NCI-H2227 treated with DMSO at 0.1 percent for 48 hours (cell line): ENCODE measurements around the gene LRCH1.

Experiments
- DNase-seq: peaks from one replicate; lab custom pipeline; 2025; lab: John Stamatoyannopoulos, UW

The LRCH1 gene

DNA sequence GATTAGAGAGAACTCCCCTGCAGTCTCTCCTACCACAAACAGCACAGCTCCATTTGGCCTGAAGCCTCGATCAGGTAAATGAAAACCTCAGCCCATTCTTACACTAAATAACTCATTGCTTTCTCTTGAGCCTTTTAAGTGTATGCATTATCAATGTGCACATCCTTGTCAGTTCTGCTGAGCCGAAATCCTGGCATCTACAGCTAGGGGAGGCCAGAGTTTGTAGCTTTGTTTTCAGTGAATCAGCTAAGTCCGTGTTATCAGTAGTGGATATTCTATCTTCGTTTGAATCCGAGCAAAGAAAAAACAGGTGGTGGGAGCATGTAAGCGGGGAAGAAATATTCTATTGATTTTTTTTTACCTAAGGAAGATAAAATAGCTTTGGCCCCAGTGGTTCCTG, 159.6 kb downstream of the LRCH1 start:
- DNase-seq: no peak

DNA sequence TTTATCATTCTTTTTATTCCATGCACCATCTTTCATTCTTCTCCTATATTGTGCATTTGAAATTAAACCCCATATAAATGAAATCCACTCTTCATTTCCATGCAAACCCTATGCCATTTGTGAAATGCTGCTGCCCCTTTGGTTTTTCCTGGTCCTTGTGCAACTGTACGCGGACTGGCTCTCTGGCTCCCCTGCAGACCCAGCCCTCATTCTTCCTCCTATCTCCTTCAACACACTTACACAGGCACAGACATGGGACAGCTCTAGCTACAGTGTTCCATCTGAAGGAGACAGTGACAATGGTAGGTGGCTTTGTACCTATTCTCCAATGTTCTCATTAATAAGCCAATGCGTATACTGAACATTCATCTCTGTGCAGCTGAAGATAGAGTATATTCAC, 162.4 kb downstream of the LRCH1 start:
- DNase-seq: no peak

DNA sequence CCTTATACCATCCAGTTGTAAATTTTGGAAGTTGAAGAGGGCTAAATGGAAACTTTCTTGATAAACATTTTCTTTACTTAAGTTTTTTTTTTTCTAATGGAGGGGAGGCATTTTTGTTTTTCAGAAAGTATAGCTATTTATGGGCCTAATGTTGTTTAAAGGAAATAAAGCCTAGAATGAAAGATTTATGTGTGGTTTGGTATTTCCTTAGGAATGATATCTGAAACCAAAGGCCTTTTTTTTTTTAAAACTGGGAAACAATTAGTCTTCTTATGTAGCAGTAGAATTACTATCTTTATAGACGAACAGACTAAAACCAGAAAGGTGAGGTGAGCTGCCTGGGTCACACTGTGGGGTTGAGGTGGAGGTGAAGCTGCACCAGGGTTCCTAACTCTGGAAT, 163.9 kb downstream of the LRCH1 start:
- no peak for DNase-seq

DNA sequence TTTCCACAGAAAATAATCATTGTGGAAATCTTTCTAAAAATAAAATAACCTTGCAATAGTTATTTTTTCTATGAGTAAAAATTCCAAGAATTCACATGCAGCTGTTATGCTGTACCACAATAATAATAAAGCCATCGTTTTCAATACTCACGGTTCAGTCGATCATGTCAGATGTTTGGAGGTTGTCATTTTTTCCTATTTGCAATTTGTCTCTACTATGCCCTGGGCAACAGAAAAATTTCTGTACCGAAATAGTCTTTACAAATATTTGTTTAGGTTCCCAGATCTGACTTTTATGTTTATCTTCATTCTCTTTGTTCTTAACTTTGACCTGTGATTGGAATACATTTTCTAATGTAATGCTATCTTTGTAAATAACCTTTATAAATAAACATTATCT, 164.3 kb downstream of the LRCH1 start:
- DNase-seq: no peak

DNA sequence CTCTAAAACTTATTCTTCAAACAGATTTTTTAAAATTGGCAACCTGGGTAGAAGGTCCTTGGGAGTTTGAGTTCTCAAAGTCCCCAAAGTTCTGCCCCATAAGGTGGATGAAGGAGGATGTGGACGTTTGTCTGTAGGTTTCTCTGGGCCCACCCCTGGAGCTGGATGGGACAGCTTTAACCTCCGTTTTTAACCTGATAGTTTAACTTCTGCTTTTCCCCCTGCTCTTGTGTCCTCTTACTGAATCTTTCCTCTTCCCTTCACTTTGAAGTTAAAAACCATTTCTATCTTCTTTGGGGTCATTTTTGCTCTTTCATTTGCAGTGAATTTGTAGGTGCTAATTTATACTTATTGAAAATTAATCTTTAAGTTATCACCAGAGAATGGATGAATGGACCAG, 164.9 kb downstream of the LRCH1 start:
- no peak for DNase-seq

DNA sequence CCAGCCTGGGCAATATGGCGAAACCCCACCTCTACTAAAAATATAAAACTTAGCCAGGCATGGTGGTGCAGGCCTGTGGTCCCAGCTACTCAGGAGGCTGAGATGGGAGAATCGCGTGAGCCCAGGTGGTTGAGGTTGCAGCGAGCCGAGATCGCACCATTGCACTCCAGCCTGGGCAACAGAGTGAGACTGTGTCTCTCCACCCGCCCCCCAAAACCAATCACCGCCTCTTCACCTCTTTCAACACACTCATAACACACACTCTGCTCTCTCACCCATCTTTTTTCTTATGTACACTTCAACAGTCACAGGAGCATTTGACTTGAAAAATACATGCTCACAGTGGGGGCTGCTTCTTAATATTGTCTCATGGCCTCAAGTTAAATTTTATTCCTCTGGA, 167.2 kb downstream of the LRCH1 start:
- no peak for DNase-seq

DNA sequence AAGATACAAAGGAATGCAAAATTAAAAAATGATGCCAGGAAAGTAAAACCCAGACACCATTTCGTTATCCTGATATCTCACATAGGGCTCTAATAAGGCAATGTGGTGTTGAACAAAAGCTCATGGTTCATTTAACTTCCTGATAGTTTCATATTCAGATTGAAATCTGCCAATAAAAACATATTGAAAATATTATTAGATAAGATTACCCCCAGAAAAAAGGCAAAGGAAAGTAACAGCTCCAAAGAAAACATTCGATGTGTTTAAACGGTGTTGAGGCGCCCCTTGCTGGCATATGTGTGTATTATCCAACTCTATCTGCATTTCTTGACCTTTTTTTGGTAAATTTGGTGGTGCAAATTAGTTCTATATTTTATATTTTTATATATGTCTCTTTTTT, 168.1 kb downstream of the LRCH1 start:
- DNase-seq: no peak

DNA sequence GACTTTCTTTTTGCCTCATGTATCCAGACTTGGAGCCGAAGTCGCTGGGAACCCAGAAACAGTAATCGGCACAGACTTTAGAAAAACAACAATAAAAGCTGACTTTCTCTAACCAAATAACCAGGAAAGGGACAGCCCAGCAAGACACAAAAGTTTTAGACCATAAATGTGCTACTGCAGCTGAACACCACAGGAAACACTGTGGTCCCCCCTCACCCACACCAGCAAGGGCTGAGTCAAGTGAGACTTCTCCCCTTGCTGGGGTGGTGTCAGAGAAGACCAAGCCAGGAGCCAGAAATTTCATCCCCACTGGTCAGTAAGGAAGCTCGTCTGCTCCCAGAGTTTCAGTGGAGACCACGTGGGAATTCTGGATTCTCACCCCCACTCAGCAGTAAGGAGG, 173.4 kb downstream of the LRCH1 start:
- no peak for DNase-seq

DNA sequence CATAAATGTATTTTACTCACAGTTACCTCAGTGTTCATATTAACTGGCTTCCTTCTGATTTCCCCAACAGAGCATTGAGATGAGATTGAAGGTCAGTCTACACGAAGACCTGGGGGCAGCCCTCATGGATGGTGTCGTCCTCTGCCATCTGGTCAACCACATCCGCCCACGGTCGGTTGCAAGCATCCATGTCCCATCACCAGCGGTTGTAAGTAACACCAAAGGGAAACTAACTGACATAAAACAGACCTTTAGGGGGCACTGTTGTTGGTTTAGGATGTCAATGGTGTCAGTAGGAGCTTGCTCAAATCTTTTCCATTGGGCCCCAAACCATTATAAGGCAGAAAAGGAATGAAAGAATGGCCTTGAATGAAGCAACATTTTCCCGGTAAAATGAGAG, 175.8 kb downstream of the LRCH1 start:
- no peak for DNase-seq

DNA sequence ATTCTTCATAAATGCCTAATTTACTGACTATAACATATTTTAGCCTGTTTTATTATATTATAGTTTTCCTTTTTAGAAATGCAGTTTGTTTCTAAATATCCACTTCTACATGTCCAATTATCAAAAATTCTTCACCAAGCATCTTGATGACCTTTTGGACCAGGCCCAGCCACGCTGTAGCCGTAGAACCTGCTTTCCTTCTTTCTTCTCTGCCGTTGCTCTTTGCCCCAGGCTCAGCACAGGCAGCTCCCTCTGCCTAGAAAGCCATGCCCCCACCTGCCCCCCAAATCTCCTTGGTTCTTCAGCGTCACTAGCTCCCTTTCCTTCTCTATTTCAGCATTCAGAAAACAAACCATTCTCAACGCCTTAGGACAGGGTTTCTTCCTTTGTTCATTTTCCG, 178.6 kb downstream of the LRCH1 start:
- no peak for DNase-seq

DNA sequence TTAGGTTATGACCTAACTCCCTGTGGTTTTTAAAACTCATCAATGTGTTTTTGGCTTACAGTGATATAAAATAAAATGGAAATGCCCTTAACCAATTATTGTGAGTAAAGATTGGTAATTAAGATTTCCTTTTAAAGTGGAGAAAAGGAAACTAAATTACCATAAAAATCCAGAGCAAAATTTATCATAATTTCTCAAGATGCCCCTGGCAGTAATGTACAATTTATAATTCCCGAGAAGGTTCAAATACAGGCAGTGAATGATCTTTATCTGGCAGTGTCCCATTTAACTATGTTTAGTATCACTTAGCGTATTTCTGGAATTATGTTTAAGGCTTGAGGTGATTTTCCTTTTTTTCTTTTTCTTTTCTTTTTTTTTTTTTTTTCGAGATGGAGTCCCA, 182.5 kb downstream of the LRCH1 start:
- no peak for DNase-seq

DNA sequence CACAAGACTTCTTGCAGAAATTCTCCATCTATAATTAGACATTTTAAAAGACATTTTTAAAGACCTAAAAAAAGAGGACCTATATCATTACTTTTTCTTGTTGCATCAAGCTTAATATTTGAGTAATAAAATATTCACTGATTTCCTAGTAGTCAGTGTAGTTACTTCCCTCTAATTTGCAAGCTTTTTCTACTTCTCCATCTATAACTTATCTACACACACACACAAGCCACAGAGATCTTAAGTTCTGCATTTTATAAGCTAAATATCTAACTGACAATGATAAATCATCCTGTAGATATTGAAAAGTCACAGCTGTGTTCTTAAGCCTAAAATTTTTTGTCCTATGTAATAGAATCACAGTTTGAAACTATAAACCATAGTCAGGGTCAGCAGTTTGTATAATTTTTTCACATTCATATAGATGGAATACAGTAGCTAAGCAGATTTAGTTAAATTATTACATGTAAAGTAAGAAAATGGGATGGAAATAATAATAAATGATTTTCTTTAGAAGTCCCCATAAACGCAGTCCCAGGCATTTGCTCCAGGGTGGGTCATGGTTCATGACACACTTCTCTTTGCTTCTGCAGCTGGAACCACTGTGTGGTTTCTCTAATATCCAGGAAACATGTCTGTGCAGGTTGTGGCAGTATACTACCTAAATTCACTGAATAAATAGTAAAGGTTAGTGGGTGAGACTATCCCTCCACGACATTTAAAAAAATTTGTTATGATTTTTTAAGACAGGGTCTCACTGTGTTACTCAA, 183.8 kb downstream of the LRCH1 start:
- DNase-seq: no peak

DNA sequence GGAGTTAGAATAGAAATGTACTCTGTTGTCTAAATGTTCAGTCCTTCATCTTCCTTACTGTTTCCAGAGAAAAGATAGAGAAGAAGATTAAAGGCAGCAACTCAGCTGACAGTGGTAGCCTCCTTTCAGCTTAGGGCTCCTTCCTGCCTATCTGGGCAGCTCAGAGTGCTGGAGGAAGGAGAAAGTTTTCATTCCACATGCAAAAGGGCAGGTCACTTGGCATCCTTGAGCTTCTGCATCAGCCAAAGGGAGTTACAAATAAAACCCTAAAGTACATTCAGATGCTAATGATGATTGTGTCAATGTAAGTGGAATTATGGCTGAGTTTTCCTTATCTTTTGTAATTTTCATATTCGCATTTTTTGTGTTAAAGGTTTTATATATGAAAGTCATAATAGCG, 185.1 kb downstream of the LRCH1 start:
- DNase-seq: no peak

DNA sequence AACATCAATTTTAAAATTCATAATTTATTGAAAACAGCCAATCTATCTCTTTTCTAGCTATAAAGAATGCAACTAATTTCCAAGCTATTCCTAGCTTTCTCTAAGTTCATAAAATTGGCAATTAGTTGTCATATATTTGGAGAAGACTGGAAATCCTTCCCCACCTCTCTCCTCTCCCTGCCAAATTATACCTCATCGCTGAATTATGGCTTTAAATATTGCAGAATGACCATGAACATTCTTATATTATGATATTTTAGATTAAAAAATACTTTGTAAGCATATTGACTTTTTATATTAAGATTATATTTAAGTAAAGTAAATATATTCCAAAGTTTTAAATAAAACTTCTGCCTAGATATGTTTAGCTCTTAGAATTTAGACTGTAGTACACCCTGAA, 185.8 kb downstream of the LRCH1 start:
- DNase-seq: no peak

DNA sequence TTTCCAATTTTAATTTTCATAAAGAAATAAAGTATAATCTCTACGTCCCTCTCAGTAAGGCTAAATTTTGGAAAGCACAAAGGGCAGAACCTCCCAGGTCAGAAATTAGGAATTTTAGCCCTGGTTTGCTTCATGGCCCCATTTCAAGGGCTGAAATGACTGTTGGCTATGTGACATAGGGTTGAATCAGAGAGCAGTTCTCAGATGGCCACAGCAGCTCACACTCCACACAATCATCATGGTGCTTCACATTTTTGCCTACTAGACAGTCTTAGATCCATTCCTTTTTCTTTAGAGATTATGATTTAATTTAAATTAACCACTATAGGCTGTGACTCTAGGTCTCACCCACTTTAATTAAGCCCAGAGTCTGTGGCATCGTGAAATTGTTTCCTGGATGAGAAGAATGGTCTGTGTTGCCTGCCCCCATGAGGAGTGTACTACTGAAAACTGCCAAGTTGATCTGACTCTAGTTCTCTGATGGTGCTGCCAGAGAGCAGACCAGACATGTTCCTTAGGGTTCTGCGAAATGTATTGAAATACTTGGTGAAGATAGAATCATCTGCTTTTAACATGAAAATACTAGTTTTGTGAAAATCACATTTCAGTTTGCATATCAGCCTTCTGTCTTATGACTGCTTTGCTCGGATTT, 186.6 kb downstream of the LRCH1 start:
- DNase-seq: no peak

DNA sequence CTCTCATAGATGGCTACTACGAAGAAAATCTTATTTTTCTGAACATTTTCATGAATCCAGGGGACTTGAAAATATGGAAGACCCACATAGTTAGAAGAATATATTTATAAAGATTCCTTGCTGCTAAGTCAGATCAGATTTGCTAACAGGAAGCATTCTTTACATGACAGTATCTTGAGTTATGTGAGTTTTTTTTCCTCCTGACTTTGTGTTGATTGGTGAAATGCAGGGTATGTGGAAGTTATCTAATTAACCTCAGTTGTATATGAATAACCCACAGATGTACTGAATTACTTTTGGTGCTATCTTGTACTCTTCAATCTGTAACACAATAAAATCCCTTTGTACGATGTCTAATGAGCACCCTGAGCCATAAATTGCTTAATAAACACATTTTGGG, 190.2 kb downstream of the LRCH1 start:
- no peak for DNase-seq

DNA sequence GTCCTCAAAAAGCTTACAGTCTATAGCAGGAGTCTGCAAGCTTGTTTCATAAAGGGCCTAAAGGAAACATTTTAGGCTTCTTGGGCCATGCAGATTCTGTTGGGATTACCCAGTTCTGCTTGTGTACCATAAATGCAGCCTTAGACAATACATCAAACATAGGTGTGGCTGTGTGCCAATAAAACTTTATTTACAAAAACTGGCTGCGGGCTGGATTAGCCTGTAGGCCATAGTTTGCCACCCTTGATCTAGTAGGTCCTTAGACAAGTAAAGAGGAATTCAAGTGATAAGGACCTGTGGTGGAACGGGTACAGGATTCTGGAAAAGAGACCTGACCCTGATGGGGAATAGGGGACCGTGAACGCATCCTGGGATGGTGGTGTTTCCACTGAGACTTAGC, 192.1 kb downstream of the LRCH1 start:
- no peak for DNase-seq

DNA sequence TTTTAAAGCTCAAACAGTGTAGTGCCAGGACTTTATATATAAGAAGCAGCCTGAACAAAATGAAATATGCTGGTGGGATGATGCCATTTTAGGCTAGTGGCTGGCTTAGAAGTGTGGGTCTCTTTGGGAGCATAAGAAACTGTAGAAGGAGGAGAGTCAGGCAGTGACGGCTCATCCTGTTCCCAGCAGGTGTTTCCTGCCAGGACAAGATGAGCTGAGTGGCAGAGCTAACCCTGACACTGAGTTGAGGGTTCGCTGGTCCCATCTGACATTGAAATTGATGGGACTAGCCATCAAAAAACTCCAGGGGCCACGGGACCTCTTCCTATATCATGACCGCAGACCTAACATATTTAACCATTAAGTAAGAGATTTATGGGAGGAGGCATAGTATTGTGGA, 192.7 kb downstream of the LRCH1 start:
- no peak for DNase-seq

DNA sequence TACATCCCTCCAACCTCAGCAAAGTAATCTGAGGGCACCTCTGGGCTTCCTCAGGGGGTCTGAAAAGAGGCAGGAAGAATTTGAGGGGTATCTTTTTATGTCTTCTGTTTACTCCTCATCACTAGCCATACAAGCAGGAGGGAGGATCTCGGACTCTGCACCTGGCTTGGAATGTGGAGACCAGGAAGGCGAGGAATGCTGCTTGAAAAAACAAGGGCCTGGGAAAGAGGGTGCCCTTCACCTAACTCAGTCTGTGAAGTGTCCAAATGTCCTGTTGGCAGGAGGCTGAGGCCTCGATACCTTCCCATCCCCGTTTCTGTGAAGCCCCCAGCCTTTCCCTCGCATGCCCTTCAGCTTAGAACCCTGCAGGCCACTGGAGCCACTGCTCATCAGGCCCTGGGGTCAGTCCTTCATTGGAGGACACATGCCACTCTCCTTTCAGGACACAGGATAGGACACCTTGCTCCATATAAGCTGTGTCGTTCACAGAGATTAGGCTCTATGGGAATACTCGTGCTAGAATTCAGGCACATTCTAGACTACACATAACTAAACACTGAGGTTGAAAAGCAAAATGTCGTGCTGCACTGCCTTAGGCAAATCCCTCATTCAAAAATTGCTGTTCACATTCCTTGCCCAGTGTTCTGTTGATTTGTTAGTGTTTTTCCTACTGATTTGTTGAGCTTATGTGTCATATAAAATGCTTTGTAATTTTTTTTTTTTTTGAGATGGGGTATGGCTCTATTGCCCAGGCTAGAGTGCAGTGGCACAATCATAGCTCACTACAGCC, 194.3 kb downstream of the LRCH1 start:
- no peak for DNase-seq

DNA sequence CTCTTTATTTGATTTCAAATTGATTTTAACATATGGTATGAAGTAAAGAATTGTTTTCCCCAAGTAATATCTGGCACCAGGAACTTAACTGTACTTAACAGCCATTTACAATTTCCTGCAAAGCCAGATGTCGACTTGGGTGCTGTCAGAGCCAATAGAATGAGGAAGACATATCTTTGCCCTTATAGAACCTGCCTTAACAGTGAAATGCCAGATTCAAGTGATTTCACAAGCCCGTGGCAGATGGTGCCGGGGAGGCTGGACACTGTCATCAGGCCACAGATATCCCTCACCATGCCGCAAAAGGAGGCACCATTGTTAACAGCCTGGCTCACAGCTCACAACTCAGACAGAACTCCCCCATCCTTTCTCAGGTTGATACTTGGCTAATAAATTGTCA, 195.3 kb downstream of the LRCH1 start:
- DNase-seq: no peak

DNA sequence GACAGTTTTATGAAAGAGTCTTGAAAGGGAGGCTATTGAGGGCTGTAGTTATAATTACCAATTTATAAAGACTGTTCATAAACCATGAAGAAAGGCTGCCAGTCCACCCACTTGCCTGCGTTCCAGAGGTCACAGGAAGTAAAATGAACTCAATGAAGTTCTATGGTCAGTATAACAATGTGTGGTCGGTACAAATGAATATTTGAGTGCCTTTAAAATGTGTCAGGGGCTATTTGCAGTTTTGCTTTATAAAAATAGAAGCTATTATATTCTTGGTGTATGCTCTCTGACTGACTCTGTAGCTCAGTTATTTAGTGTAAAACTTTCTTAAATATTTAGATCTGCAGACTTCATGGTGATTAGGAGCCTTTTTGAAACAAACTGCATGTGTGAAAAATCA, 197.0 kb downstream of the LRCH1 start:
- no peak for DNase-seq

DNA sequence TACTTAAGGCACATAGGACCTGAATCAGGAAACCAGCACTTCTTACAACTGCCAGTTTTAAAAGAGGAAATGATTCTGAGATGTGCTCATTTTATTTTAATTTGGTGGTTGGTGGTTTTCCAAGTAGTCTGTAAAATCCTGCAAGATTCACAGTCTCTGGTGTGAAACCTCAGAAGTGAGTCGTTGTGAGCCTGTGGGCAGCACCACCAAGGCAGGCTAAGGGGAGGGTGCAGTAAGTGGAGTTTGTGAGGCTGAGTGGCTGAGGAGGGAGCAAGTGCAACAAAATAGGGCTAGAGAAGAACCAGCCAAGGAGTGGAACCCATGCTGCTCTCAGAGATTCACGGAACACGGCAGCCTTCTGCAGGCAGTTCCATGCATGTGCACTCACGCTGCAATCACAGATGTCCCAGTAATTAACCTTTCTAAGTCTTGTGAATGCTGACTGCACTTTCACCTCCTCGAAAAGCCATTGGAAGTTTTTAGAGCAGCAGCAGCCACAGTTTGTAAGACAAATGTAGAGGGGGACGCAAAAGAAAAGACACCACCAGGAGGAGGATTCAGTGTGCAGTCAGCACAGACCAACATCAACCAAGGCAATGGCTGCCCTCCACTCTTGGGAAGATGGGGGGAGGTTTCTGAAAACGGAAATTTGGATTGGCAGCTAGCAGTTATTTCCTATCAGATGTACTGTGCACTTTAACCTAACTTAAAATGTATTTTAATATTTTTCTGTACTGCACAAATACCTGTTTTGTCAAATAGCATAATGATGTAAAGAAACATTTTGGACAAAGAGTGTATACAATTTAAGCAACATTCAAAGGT, 199.1 kb downstream of the LRCH1 start:
- peak; percentile 3 for DNase-seq
